Forelimb muscle (tissue), 1 donor: Measurements from ENCODE around the gene CPEB3. TPM values are rescaled to one million over a fixed set of nuclear protein-coding genes. Genes with fewer than 3 reads are reported as not detected.
"Not testable (repeated sequence)": the region's sequence is repeated elsewhere in the genome, so short reads cannot be mapped to it uniquely, and the experiment has no call there.

Experiments
- DNase-seq: peaks from one replicate; pipeline ENCODE4 v3.0.0-alpha.2; 2013; ENCODE audit warnings: low read depth
- polyA plus RNA-seq: library from polyadenylated mRNA; unstranded; fragments of 120-200 nt; gene quantifications from one replicate; pipeline ENCODE4 v1.2.1, GENCODE V29; 2013; ENCODE audit not compliant: insufficient read length

Gene CPEB3
- polyA plus RNA-seq, 1 donor = 3.7 TPM

DNA sequence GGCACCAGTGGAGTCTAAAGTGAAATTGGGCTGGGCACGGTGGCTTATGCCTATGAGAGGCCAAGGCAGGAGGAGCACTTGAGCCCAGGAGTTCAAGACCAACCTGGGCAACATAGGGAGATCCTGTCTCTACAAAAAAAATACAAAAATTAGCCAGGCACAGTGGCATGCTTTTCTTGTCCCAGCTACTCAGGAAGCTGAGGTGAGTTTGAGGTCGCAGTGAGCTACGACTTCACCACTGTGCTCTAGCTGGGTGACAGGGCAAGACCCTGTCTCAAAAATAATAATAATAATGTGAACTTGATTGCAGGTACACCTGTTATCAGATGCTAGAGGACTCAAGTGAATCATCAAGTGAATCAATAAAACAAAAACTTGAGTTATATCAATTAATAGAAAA lies 259.3 kb downstream of the CPEB3 start:
- no peak for DNase-seq

GRCh38 chr10:92027141-92027540 lies 263.7 kb downstream of the CPEB3 start:
- DNase-seq = no peak

DNA sequence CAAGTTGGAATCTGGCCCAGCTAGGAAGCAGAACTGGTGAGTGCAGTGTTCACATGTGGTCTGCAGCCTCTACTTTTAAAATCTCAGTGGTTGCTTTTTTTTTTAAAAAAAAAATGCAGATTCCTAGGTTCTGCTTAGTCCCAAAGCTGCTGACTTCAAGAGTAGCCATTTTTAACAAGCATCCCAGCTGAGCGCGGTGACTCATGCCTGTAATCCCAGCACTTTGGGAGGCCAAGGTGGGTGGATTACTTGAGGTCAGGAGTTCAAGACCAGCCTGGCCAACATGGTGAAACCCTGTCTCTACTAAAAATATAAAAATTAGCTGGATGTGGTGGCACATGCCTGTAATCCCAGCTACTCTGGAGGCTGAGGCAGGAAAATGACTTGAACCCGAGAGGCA lies 265.5 kb downstream of the CPEB3 start:
- DNase-seq = not testable (repeated sequence)

GRCh38 chr10:92024700-92025099 lies 266.2 kb downstream of the CPEB3 start:
- no peak for DNase-seq

DNA sequence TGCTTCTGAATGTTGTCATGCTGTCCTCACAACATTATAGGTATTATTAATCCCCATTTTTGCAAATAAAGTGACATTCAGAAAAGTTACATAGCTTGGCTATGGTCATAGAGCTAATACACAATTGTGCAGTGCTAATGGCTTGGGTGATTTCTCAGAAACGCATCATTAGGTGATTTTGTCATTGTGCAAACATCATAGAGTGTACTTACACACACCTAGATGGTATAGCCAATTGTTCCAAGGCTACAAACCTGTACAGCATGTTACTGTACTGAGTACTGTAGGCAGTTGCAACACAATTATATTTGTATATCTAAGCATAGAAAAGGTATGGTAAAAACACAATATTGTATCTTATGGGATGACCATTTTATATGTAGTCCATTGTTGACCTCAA lies 276.3 kb downstream of the CPEB3 start:
- no peak for DNase-seq

DNA sequence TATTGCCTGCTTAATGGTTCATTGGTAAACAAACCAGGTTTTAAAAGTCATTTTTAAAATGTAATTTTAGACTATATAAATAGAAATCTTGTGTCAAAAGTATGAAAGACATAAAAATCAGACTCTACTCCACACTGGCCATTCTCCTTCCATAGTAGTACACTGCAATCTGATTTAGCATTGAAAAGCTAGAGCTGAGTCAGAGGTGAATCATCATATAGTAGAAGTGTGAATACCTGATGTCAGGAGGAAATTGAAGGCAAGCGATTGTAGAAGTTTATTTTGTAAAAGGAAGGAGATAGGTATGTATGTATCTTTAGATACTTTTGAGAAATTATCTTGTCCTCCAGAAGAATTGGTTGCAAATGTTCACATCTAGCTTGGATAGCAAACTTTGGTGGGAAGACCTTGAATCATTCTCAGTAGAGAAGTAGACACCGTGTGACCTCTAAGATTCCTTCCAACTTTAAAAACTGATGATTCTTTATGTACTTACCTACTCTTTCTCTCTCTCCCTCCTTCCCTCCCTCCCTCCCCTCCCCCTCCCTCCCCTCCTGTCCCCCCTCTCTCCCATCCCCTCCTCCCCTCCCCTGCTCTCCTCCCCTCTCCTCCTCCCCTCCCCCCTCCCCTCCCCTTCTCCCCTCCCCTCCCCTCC lies 279.2 kb downstream of the CPEB3 start:
- no peak for DNase-seq

- no peak for DNase-seq
These were observed 280.7 kb downstream of the CPEB3 start for GRCh38 chr10:92010047-92010735.

DNA sequence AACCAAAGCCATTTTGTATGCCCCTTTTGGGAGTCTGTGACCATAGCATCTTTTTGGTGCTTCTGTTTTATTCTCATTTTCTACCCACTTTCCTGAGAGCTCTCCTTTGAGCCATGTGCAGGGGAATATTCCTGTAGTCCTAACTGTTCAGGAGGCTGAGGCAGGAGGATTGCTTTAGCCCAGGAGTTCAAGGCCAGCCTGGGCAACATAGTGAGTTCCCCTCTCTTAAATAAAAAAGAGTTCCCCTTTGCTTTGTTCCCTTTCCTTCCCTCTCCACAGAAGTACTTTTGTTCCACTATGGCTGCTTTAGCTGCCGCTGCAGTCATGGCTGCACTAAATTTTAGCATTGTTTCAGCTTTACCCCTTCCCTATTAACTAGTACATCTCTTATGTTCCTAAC lies 281.4 kb downstream of the CPEB3 start:
- DNase-seq = no peak

DNA sequence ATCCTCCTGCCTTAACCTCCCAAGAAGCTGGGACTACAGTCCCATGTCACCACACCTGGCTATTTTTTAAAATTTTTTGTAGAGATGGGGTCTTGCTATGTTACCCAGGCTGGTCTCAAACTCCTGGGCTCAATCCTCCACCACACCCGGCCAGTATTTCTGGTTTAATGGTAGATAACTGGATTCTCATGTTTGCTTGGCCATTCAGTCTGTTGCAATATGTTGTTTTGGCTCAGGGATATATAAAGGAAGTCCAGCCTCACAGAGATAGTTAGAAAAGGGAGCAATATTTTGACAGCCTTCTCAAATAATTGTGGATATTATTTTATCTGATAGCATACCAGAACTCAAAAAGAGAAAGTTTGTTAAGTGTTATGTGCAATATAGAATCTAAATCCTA lies 284.9 kb downstream of the CPEB3 start:
- DNase-seq = no peak

- DNase-seq = no peak
These were observed 287.6 kb downstream of the CPEB3 start for GRCh38 chr10:92003258-92003657.

DNA sequence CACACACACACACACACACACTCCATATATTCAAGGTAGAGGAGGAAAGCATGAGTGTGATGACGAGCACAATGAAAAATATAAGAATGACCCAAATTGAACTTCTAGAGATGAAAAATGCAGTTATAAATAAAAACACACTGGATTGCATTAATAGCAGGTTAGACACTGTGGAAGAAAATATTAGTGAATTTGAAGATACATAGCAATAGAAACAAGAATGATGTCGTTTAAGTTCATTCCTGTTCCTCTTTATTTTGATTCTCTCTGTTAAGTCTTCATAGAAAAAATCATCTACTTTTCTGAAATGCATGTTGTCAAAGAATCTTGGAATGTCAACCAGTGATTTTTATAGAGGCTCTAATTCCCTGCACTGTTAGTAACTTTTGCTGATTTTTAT lies 288.9 kb downstream of the CPEB3 start:
- no peak for DNase-seq

GRCh38 chr10:92001581-92001980 lies 289.3 kb downstream of the CPEB3 start:
- no peak for DNase-seq

Other genes starting within 250 kb of the CPEB3 start
- gene MARCHF5, start 89 bp upstream of the CPEB3 start, polyA plus RNA-seq = 31.0 TPM